ENCODE data around the gene PRR14L. TPM values are rescaled to one million over a fixed set of nuclear protein-coding genes. Genes with fewer than 3 reads are reported as not detected.

PRR14L gene
- total and polyA plus RNA-seq, 2 of the 13 experiments (the other 11 are each of a cell fraction or from before 2014, with no cell fraction given): 6.6 to 16.5 TPM

GRCh38 chr22:31753634-31754501 lies 3.9 kb upstream of the PRR14L start, which contains the start of gene DEPDC5 (continued):
- TF ChIP-seq ZNF362 (CRISPR knock-in tag; IDR thresholded peaks at IDR 0.05; ENCODE audit: borderline replicate concordance) (no peak), CHD2 (IDR thresholded peaks at IDR 0.05; ENCODE audit: low read depth, low read length) (no peak; the same call in 1 of the 2 replicates), ZFP90 (CRISPR knock-in tag; IDR thresholded peaks at IDR 0.05; ENCODE audit: borderline replicate concordance) (no peak; the same call in 1 of the 2 replicates), ZBTB49 (CRISPR knock-in tag; IDR thresholded peaks at IDR 0.05; ENCODE audit: borderline replicate concordance) (no peak), HOXA5 (CRISPR knock-in tag; IDR thresholded peaks at IDR 0.05) (peak; percentile 35; the same call in 1 of the 2 replicates), THAP9 (CRISPR knock-in tag; IDR thresholded peaks at IDR 0.05; ENCODE audit: borderline replicate concordance) (no peak), DNMT1 (CRISPR knock-in tag; IDR thresholded peaks at IDR 0.05) (no peak), ZNF574 (CRISPR knock-in tag; IDR thresholded peaks at IDR 0.05) (peak; percentile 100), TFAP4 (IDR thresholded peaks at IDR 0.05; ENCODE audit: borderline replicate concordance, low read depth) (peak; percentile 60; the same call in 1 of the 2 replicates), ZMYM2 (CRISPR knock-in tag; IDR thresholded peaks at IDR 0.05) (no peak; the same call in 1 of the 2 replicates), NFAT5 (CRISPR knock-in tag; IDR thresholded peaks at IDR 0.05) (no peak)

Measured in HepG2 (cell line).